GM21360 (cell line): Measurements from ENCODE around the gene CHST14.
"Not testable (repeated sequence)": the region's sequence is repeated elsewhere in the genome, so short reads cannot be mapped to it uniquely, and the experiment has no call there.

ENCODE experiments used
- ATAC-seq: cut with Tn5 transposase; IDR thresholded peaks from one replicate; pipeline ENCODE4 v1.9.1; 2021; ENCODE audit warnings: mild to moderate bottlenecking, moderate library complexity; ENCODE audit not compliant: unreplicated experiment

CHST14 gene

DNA sequence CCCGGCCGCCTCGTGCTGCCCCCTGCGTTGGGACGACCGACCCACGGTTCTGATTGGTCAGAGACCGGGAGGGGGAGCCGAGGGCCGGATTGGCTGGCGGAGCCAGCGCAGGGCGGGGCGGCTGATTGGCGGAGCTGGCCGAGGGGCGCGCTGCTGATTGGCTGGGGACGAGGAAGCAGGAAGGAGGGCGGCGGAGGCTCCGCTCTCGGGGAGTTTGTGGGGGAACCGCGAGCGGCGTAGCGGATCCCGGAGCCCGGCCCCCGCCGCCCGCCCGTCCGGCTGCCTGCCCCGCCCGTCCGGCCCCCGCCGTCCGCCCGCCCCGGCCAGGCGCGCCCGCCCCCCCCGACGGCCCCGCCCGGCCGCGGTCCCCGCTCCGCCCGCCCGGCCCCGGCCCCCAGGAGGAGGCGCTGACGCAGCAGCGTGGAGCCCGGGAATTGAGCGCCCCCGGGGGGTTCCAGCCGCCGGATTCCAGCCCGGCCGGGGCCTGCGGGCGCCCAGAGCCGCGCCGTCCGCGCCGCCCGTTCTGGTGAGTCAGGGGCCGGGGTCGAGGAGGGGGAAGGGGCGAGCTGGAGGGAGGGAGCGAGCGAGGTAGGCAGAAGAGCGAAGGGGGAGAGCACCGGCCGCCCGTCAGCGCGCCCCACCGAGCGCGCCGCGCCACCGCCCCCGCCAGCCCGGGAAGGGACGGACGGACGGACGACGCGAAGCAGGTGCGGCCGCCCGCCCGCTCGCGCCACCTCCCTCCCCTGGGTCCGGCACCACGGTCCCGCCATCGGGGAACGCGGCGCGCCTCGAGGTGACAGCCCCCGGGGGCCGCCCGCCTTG is 29.8 kb upstream of the CHST14 start, which contains the start of gene BAHD1:
TSS of gene BAHD1 (plus strand) at position 211 of the 822 bp plus-strand sequence. CDS start 17,512 bp downstream, outside the sequence.
- peak; percentile 87 for ATAC-seq

- peak; percentile 4 for ATAC-seq
These were observed 28.9 kb upstream of the CHST14 start for GRCh38 chr15:40441565-40442531.

- no peak for ATAC-seq
These were observed 27.5 kb upstream of the CHST14 start for GRCh38 chr15:40443255-40443654.

- ATAC-seq = no peak
These were observed 26.9 kb upstream of the CHST14 start for GRCh38 chr15:40443846-40444245.

DNA sequence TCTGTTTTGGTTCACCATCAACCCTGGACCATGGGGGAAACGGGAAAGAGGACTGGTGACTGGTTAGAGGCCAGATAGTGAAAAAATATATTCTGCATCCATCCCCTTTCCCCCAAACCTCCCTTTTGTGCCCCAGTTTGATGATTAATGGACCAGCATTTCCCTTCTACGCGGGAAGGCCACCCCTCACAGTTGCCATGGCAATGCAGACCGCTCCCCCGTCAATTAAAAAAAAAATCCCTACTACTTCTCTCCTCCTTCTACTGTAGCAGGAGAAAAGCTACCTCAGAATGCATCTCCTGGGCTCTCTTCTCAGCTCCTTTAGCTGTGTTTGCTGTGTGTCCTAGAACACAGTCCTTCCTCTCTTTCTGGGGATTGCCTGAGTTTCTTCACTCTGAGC is 26.0 kb upstream of the CHST14 start:
- no peak for ATAC-seq

DNA sequence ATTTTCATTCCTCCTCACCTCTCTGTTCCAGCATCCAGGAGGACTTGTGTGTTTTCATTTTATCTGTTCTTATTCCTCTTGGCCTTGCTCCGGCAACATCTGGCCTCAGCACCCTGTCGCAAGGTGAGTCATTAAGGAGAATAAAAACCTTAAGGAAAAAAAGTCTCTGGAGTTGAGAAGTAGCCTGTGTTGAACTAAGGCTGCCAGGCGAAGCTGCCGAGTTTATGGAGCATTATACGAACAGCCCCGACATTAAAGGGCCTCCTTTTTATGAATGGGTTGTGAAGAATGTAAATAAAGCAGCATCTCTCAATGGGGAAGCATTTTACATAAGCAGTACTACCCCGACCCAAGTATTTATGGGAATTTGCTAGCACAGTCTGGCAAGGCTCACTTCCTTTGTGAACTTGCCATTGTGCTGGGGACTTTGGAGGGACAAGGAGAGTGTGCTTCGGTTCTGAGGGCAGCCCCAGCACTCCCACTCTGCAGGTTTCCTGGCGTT is 25.3 kb upstream of the CHST14 start:
- no peak for ATAC-seq

DNA sequence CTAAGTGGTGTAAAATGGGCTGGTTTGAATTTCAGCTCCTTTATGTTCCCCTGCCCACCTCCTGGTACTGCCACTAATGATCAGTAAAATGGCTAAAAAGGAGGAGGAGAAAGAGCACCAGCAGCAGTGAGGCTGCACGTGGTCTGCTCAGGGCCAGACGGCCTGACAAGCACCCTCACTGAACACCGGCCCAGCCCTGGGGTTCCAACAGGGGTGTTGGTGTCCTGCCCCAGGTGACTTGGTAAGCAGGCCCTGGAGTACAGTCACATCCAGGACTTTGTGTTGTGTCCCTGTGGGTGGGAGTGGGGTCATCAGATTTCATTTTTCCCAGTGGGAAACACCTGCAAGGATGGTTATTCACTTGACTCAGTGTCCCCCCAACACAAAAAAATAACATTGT is 24.6 kb upstream of the CHST14 start:
- ATAC-seq = no peak

DNA sequence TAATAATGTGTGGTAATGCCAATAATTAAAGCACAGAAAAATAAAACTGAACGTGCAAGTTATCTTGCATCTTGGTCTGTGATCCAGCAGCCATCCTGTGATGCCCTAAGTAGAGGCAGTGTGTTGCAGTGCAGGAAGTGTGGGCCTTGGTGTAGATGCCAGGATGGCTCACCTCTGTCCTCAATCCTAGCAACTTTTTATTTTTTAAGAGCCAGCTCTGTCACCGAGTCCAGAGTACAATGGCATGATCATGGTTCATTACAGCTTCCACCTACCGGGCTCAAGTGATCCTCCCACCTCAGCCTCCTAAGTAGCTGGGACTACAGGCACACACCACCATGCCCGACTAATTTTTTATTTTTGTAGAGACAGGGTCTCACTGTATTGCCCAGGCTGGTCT is 22.4 kb upstream of the CHST14 start:
- ATAC-seq = no peak

GRCh38 chr15:40449275-40449674 is 21.5 kb upstream of the CHST14 start:
- ATAC-seq = no peak

DNA sequence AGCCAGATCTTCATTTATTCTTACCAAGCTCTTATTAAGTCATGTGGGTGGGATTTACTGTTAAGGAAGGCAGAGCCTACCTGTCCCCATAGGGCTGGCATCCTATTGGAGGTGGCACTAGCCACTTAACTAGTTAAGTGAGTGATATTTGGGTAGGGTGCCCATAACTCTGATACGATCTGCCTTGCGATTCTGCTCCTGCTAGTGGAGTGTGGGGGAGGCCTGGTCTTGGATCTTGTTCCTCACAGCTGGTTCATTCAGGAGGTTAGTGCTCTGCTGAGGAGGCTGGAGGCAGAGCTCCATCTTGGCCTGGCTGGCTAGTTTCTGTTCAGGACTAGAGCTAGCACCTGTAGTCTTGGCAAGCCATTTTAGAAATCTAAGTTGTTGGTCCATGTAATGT is 20.7 kb upstream of the CHST14 start:
- no peak for ATAC-seq

DNA sequence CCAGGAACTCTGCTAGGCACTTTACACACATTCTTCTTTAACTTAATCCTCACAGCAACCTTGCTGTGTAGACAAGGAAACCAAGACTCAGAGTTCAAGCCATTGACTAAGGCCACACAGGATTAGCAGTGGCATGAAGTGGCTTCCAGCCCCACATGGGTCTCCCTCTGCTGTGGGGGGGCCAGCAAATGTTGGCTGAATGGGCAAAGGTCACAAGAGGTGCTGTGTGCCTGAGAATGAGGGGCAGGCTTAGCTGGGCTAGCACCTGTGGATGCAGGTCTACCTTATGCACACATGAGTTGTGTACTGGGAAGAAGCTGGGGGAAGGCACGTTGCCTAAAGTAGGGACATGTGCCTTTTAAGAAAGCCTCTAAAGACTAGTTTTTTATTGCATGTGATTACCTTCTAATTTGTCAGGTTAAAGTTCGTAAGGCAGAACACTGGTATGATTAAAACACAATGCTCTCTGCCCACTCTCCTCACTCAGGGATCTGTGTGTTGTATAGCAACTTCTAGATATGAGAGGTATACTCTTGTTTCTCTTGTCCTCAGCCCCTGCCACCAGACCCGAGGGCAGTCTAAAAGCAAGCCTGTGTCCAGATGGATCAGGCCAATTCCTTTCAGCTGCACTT is 19.1 kb upstream of the CHST14 start:
- ATAC-seq = no peak

GRCh38 chr15:40452296-40453090 is 18.3 kb upstream of the CHST14 start:
- no peak for ATAC-seq

- not testable (repeated sequence) for ATAC-seq
These were observed 16.8 kb upstream of the CHST14 start for GRCh38 chr15:40453941-40454340.

DNA sequence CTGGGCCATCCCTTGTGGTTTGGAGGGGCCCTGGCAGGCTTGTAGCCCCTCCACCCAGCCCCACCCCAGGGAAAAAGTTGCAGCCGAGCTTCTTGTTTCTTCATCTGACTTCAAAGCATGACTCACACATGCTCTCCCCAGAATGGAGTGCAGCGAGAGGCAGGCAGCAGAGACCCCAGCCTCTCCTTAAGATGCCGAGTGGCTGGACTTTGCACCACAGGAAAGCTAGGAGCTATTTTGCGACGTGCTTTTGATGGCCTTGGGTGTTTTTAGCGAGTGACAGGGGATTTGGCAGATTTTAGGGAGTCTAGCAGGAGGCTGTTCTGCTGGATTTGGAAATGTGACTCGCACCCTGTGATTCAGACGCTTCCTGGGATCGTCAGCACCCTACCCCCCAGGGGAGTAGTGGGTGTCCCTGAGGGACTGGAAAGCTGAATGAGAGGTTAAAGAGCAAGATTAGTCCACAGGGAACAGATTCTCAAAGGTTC is 15.8 kb upstream of the CHST14 start:
- no peak for ATAC-seq

GRCh38 chr15:40456299-40456712 is 14.5 kb upstream of the CHST14 start:
- ATAC-seq = no peak

DNA sequence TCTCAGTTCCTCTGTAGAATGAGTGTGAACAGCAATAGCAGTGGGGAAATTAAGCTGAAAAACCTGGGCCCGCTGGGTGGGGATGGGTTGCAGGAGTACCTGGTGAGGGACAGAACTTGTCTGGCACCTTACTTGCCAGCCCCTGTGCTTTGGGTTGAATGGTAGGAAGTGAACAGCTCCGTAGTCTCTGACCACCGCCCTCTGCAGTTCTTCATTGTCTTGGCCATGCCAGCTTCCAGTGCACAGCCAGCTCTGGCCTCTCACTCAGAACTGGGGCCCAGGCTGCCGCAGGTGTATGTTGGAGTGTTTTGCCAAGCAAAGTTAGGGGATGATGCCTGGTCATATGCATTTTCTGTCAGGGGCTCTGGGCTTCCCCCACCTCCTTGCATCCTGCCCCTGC is 14.0 kb upstream of the CHST14 start:
- no peak for ATAC-seq

- ATAC-seq = no peak
These were observed 12.1 kb upstream of the CHST14 start for GRCh38 chr15:40458495-40459371.

DNA sequence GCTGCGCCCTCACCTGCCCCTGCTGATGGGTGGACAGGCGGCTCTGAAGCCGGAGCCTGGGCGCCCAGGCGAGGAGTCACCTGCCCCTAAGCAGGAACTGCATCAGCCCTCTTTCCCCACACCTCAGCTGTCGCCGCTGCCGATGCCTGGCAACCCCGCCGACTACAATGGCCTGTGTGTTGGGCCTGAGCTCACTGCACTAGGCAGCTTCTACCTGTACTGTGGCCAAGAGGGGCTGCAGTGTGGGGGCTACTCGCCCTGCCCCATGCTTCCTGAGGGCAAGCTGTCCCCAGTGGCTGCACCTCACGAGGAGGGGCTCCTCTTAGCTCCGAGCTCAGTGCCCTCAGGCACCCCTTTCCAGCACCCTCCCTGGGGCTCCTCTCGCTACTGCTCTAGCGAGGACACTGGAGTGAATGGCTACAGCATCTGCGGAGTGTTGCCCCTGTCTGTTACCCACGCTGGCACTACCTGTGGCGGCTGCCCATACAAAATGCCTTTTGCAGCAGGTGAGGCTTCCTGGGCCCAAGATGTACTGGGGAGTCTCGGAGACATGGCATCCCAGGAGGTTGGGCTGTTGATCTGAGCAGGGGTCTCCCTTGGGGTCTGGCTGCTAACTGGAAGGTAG is 11.3 kb upstream of the CHST14 start:
- no peak for ATAC-seq

DNA sequence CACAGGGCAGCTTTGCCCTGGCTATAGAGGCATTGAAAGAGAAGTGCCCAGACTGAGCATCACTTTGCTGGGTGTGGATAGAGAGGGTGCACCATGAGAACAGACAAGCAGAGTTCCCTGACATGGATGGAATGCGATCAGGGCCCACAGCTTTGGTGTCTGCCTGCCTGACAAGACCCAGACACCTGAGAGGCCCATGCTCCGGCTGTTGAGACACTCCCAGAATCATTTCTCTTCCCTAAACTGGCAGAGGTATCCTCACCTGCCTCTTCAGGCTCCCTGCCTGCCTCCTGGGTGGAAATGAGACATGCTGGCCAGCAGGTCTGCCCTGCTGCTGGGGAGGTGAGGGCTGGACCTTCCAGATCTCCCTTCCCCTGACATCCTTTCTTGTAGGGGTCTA is 10.4 kb upstream of the CHST14 start:
- ATAC-seq = no peak
